ENCODE results near the gene RTN4R. TPM values are rescaled to one million over a fixed set of nuclear protein-coding genes. Genes with fewer than 3 reads are reported as not detected.
A peak's percentile ranks its signal among the peaks of the same experiment; 100 is the strongest.
"Not testable (repeated sequence)": the region's sequence is repeated elsewhere in the genome, so short reads cannot be mapped to it uniquely, and the experiment has no call there.

RTN4R gene
- total RNA-seq, 2 donors from 2014 or later = 4.0 to 6.5 TPM

DNA sequence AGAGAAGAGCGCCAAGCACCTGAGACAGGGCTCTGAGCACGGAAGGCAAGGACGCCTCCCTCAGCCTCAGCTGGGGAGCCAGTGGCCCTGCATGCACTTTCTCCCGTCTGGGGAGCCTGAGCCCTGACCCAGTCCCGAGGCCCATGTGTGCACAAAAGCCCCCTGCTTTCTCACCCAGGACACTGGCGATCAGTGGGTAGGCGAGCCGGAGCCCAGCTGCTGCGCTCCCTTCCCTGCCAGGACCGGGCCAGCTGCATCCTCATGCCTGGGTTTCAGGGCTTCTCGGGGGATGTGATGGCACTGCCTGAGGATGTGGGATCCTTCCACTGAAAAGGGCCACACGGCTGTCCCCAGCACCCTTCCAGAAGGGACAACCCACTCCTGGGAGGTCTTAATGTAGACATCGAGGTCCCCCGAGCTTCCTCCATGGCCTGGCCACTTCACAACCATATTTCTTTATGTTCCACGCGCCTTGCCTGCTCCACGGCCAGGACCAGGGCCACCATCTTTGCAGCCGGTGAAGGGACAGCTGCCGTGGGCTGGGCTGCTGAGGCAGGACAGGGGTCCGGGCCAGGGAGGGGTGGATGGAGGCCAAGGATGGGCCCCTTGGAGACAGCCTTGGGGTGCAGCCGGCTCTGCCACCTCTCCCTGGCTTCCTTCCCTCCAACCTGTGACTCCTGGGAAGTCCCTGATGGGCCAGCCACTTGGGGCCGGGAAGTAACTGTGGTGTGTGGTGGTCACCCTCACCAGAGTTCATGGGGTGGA, 10.8 kb upstream of the RTN4R start:
- ATAC-seq; DNase-seq; intact Hi-C loops (cut with DNase I, micrococcal nuclease): not testable (repeated sequence)

DNA sequence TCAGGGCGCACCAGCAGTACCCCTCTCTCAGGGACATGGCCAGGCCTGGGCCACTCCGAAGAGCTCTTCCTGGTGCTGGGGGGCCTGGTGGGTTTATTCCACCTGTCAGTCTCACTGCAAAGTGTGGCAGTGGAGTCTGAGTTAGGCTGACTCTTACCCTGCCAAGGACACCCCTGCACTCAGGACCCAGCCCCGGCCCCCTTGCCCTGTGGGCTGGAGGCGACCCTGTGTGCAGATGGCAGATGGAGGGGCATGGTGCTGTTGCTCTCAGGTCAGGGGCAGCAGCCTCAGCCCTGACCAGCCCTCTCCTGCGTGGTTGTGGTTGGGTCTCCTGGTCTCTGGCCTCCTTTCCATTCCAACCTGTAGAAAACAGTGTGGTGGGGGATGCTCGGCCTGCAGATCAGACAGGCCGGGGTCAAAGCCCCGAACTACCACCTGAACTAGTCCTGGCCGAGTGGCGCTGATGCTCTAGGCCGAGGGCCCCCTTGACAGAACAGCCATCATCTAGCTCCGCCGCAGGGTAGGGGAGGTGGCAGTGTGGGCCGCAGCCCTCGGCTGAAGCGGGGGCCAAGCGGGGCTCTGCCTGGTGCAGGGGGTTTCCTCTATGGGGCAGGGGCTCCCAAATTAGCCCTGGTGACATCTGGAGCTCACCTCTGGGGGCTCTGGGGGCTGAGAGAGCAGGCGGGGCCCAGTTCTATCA, 10.0 kb upstream of the RTN4R start:
- intact Hi-C loops (cut with DNase I, micrococcal nuclease); ATAC-seq; DNase-seq: not testable (repeated sequence)

DNA sequence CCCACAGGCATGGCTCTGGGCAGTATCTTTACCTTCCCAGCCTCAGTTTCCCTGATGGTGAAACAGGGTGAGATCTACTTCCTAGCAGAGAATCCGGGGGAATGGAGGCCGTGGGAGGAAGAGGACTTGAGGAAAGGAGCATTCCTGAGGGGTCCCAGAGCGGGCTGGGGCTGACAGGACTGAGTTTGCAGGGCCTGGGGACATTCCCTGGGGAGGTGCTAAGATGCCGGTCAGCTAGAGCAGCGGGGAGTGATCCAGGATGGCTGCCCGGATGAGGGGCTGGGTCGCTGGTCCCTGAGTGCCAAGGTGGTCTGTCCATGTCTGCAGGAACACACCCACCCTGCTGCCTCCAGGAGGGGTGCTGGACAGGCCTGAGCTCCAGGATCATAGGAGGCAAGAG, 8.3 kb upstream of the RTN4R start:
- DNase-seq = no peak
- ATAC-seq = no peak
- intact Hi-C loops (cut with DNase I, micrococcal nuclease) = no loop called here

GRCh38 chr22:20275836-20276235, 7.7 kb upstream of the RTN4R start:
- intact Hi-C loops (cut with DNase I, micrococcal nuclease) = no loop called here
- no peak for DNase-seq
- ATAC-seq = no peak

DNA sequence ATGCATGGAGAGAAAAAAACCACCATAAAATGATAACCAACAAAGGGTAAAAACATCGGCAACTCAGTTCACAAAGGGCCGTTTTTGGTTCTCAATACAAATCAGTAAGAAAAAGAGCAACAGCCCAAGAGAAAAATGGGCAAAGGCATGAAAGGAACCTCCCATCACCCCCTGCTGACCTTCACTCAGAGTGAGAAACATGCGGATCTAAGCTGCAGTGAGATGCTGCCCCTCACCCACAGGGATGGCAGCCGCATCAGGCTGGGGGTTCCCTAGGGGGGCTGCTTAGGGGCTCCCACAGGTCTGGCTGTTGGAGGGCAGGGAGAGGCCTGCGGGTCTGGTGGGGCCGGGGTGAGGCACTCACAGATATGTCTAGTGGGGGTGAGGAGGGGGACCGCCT, 7.2 kb upstream of the RTN4R start:
- DNase-seq; ATAC-seq; intact Hi-C loops (cut with DNase I, micrococcal nuclease): not testable (repeated sequence)

GRCh38 chr22:20274374-20274773, 6.3 kb upstream of the RTN4R start:
- intact Hi-C loops (cut with DNase I, micrococcal nuclease) = not testable (repeated sequence)

GRCh38 chr22:20273758-20274181, 5.7 kb upstream of the RTN4R start:
- intact Hi-C loops (cut with DNase I, micrococcal nuclease) = no loop called here
- no peak for ATAC-seq
- no peak for DNase-seq

More at GRCh38 chr22:20274374-20274773, 6.3 kb upstream of the RTN4R start:
- DNase-seq, ATAC-seq: not testable (repeated sequence)

- DNase-seq (no peak), ATAC-seq (no peak)
- intact Hi-C loops (cut with DNase I, micrococcal nuclease) = no loop called here
These were observed 4.6 kb upstream of the RTN4R start for GRCh38 chr22:20272700-20273099.

DNA sequence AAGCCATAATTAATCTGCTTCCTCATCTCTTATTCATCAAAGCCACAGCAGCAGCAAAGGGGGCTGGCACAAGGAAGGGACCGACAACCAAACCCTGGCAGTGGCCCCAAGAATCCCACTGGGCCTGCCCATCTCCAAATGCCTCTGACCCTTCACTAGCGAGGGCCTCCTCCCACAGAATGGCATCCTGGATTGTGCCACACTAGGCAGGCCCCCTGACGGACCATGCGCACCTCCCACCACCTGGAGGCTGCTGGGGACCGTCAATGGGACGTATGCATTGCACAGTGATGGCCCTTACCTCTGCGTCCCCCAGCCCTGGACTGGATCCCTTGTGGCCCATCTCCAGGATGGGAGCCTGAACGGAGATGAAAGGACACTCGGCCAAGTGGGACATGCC, 4.1 kb upstream of the RTN4R start:
- intact Hi-C loops (cut with DNase I, micrococcal nuclease) = no loop called here
- no peak for ATAC-seq
- no peak for DNase-seq

- intact Hi-C loops (cut with DNase I, micrococcal nuclease) = no loop called here
- ATAC-seq = no peak
- DNase-seq = no peak
These were observed 3.2 kb upstream of the RTN4R start for GRCh38 chr22:20271114-20271994.

DNA sequence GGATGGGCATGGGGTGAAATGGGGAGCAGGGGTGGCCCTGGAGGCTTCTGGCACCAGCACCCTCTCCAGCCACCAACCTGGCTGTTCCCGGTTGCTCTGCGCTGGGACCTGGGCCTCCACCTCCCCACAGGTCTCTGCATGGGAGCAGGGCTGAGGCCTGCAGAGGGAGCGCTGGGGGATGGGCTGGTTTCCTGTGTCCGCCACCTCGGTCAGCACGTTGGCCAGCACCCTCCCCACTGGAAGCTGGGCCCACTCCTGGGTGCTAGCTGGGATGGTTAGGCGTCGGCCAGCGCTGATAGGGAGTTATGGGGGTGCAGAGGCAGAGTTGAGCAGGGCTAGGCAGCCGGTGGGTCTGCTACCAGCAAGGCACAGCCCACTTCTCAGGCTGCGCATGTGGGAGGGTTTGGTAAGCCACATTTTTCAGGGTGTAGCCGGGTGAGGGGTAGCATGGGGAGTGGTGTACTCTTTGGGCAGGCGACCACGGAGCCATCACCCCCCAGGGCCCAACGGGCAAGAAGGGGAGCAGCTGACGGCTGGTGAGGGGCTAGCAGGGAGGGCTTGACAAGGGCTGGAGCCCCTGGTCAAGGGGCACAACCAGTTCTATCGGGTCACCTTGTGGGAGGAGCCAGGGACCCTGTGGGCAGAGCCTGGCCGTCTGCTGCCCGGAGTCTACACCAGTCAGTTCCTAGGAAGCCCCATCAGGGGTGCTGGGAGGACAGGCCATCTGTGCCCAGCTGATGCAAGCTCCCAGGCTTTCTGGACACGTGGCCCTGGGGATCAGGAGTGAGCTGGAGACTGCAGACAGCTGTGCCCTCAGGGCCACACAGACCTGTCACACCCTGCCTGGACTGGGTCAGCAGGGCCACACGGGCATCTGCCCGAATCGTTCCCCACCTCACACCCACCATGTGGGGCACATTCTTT, 2.3 kb upstream of the RTN4R start:
- intact Hi-C loops (cut with DNase I, micrococcal nuclease); DNase-seq; ATAC-seq: not testable (repeated sequence)

DNA sequence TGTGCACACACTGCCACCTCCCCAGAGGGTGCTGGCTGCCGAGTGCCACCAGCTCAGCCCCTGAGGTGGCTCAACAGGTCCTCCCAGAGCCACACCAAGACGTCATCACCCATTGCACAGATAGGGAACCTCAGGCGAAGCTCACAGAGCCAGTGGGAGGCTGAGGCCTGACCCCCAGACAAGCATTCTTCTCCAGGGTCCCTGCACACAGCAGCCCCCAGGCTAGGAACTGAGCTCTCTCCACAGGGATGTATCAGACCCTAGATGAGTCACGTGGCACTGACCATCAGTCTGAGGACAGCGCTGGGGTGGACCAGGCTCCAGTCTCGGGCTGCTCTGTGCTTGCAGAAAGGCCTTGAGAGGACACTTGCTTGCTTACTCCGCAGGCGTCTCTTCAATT, 1.6 kb upstream of the RTN4R start:
- not testable (repeated sequence) for ATAC-seq, DNase-seq
- intact Hi-C loops (cut with DNase I, micrococcal nuclease) = loop anchor here in 1 of 2 donors (5.0 kb wide), 1 partner anchor 112 kb away; no protein-coding TSS in a partner anchor

- not testable (repeated sequence) for DNase-seq, ATAC-seq
- intact Hi-C loops (cut with DNase I, micrococcal nuclease) = loop anchor here in 1 of 2 donors (5.0 kb wide), 1 partner anchor 112 kb away; no protein-coding TSS in a partner anchor
These were observed 1.1 kb upstream of the RTN4R start for GRCh38 chr22:20269201-20269600.

GRCh38 chr22:20267441-20268278, 458 bp downstream of the RTN4R start:
- ATAC-seq (peak; percentile 39), DNase-seq (peak in 1 of 2 donors; percentile 56)
- intact Hi-C loops (cut with DNase I, micrococcal nuclease) = loop anchor here in 1 of 2 donors (5.0 kb wide), 1 partner anchor 110 kb away; no protein-coding TSS in a partner anchor

- intact Hi-C loops (cut with DNase I, micrococcal nuclease) = loop anchor here in 1 of 2 donors (5.0 kb wide), 1 partner anchor 110 kb away; no protein-coding TSS in a partner anchor
- ATAC-seq, DNase-seq: not testable (repeated sequence)
These were observed 1.3 kb downstream of the RTN4R start for GRCh38 chr22:20266667-20267440.
